ENCODE results near the gene ADD2. TPM values are rescaled to one million over a fixed set of nuclear protein-coding genes. Genes with fewer than 3 reads are reported as not detected.
"Not testable (repeated sequence)": the region's sequence is repeated elsewhere in the genome, so short reads cannot be mapped to it uniquely, and the experiment has no call there.

ADD2 gene, protein sequence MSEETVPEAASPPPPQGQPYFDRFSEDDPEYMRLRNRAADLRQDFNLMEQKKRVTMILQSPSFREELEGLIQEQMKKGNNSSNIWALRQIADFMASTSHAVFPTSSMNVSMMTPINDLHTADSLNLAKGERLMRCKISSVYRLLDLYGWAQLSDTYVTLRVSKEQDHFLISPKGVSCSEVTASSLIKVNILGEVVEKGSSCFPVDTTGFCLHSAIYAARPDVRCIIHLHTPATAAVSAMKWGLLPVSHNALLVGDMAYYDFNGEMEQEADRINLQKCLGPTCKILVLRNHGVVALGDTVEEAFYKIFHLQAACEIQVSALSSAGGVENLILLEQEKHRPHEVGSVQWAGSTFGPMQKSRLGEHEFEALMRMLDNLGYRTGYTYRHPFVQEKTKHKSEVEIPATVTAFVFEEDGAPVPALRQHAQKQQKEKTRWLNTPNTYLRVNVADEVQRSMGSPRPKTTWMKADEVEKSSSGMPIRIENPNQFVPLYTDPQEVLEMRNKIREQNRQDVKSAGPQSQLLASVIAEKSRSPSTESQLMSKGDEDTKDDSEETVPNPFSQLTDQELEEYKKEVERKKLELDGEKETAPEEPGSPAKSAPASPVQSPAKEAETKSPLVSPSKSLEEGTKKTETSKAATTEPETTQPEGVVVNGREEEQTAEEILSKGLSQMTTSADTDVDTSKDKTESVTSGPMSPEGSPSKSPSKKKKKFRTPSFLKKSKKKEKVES
- 2.8 TPM for total RNA-seq

DNA sequence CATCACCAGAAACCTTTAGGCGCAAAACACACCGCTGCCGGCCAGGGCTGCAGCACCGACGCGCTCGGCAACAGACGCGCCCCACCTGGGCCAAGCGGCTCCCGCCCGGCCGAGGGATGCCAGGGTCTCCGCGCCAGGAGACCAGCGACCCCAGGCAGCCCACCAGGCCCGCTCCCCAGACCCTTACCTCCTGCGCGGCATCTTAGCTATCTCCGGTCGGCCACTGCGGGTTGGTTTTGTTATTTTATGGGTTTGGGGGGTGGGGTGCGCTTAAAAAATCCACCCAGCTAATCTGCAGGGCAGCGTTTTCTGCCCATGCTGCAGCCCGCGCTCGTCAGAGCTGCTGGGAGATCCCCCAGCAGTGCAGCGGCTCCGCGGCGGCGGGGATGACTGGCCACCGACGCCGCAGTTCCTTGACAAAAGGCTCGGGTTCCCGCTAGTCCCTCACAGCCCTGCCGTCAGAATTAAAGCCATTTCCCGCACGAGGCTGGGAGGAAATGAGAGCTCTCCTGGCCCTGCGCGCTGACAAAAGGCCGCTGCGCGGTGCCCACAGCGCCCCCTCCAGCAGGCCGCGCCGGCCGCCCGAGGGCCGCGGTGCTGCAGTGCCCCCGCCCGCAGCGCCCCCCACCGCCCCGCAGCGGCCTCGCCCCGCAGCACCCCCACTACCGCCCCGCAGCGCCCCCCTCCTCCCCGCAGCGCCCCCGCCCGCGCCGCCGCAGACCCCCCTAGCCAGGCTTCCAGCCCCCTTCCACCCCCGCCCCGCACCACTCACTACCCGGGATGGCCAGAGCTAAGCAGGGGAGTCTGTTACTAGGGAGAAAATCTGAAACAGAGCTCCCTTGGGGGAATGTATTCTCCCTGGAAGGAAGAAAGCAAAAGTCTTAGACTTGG is at the start of gene ADD2:
Gene ADD2, minus strand, starts transcription at position 502 of the 891 bp plus-strand sequence. CDS start 61,792 bp downstream, outside the sequence.
- DNase-seq: peak; percentile 68

DNA sequence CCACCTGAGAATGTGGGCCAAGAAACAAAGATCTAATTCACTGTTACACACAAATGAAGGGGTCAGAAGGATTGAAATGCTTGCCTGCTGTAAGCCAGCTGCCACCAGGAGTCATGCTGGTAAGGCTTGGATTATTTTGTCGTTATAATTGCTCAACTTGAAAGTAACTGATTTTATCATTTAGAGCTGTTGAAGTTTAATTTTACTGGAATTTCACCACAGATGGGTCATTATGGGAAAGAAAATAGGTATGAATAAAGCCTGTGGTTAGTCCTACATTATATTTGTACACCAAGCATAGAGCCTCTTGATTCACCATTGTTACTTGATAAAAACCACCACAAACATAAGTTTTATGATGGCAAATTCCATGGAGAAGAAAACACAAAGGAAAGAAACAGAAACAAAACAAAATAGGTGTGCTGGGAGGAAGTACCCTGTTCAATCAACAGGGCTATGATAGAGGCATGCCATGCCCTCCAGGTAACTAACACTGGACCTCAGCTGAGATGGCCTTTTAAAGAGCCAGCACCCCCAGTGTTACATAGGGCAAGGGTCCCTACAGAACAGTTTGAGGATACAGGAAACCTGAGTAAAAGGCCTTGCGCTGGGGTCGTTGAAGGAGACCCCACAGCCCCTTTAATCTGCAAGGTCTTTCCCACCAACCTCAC is 49.4 kb upstream of the ADD2 start:
- no peak for DNase-seq

DNA sequence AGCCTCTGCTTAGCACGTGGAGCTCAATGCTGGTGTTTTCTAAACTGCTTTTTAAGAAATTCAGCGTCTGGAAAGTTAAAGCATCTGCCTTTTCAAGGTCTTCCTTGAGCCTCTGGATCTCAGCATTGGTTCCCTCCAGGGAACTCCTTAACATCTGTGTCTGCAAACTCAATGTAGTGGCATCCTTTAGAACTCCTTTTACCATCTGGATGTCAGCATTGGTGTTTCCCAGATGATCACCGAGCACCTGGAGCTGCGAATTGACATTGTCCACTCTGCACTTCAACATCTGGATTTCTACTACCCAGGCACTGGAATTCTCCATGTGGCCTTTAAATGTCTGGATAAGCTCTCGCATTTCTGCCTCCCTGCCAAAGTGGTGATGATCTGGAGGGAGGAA is 48.7 kb upstream of the ADD2 start:
- DNase-seq: peak; percentile 75

DNA sequence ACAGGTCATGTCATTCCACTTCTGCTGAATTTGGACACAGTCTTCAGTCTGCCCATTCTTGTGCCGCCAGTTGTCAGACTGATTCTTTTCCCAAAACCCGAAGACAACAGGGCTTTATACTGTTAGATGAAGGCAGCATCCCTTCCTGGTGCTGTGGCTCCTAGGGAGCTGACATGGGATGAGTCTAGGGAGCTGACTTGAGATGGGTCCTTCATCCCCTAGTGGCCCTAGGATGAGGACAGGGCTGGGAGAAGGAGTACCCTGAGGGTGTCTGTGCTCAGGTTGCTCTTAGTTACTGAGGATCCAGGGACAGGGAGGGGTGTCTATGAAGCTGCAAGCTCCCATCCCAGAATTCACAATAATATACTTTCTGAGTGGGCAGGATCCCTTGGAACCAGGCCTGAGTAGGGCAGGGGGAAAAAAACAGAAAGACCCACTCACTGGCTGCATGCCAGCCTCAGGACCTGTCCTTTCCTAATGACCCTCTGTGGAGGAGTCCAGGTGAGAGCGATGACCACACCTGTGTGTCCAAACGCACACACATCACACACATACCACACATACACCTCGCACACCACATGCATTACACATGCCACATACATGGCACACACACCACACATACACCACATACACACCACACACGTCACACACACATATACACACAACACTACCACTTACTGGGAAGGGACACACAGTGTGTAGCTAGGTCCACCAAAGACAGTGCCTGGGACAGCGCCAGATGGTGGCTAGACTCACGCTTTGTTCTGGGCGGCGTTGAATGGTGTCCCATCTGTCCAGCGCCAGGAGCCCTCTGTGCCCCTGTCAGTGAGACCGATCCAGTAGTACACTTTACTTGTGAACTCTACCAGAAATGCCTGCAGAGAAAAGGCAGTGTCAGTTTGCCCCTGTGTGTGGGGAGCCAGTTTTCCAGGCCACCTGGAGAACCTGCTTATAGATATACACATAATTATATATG is 41.3 kb upstream of the ADD2 start:
- DNase-seq: no peak

DNA sequence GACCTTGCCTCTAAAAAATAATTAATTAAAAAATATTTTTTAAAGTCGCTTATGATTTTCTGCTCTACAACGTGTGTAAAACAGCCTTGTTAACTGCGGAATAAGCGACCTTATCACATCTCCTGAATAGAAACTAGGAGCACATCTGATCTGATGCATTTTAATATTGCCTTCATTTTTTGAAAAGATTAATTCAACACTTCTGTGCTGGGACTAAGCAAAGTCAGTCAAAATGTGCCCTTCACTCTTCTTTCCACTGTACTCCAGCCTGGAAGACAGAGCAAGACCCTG is 39.8 kb upstream of the ADD2 start:
- no peak for DNase-seq

DNA sequence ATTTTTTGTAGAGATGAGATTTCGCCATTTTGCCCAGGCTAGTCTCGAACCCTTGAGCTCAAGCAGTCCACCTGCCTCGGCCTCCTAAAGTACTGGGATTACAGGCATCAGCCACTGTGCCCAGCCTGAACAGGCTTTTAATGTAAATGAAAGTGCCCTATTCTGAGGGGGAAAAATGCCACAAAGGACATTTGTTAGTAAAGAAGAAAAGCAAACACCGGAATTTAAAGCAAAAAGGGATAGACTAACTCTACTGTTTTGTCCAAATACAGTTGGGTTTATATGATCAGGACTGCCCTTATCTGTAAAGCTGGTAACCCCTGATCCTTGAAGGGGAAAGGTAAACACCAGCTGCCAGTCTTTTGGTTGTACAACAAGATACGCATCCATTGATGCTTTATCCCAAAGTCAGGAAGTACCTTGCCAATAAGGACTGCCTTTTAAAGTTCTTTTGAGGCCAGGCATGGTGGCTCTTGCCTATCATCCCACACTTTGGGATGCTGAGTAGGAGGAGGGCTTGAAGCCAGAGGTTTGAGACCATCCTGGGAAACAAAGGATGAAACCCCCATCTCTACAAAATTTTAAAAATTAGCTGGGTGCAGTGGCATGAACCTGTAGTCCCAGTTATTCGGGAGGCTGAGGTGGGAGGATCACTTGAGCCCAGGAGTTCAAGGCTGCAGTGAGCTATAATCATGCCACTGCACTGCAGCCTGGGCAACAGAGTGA is 39.3 kb upstream of the ADD2 start:
- DNase-seq: no peak

DNA sequence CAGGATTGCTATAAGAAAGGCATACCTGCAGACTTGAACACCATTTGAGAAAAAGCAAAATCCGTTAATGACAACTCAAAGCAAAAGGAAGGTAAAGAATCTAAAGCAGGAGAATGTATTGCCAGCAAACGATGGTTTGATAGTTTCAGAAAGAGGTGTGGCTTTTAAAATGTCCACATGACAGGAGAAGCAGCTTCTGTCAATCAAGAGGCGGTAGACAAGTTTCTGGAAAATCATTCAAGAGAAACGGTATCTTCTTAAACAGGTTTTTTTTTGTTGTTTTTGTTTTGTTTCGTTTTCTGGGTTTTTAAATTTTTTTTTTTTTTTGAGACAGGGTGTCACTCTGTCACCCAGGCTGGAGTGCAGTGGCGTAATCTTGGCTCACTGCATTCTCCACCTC is 38.6 kb upstream of the ADD2 start:
- DNase-seq: no peak

DNA sequence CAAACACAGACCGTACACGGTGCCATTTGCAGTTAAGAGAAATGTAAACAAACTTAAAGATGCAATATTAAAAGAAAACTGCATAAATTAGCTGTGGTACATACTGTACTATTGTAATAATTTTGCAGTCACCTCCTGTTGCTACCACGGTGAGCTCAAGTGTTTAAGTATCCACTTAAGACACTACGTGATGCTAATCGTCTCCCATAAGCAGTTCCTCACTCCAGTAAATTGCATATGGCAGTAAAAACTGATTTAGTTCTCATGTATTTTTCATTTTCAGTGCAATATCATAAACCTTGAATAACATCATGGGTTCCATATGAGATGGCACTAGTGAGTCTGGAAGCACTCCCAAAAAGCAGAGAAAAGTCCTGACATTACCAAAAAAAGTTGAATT is 38.0 kb upstream of the ADD2 start:
- no peak for DNase-seq

DNA sequence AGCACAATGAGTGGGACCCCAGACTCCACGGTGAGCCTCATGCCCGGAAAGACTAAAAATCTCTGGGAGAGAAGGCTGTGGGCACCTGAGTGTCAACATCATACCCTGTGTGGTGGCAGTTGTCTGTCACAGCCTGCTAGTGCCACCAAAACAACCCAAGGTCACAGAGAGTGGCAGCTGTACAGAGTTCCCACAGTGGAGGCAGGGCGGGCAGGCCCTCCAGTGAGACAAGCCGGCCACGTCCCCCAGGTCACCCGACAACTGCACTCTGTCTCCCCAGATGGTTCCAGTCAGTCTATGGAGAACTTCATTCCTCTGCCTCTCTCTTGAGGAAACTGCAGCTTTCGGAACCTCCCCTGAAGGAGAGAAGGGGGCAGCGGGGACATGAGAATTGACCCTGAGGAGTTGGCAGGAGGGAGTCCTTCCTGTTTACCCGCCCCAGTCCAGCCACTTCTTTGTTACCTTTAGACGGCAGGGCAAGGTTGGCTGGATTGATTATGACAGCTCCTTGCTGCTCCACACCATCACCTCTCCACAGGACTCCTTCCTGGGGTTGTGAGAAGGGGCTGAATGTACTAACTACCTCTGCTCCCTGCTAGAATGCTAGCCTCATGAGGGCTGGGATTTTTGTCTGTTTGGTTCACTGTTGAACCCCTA is 33.7 kb upstream of the ADD2 start:
- no peak for DNase-seq

DNA sequence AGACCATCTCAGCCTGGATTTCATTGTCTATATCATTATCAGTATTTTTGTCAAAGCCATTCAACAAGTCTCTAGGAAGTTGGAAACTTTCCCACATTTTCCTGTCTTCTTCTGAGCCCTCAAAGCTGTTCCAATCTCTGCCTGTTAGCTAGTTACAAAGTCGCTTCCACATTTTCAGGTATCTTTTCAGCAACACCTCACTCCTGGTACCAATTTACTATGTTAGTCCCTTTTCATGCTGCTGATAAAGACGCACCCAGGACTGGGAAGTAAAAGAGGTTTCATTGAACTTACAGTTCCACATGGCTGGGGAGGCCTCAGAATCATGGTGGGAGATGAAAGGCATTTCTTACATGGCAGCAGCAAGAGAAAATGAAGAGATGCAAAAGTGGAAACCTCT is 31.7 kb upstream of the ADD2 start:
- no peak for DNase-seq

DNA sequence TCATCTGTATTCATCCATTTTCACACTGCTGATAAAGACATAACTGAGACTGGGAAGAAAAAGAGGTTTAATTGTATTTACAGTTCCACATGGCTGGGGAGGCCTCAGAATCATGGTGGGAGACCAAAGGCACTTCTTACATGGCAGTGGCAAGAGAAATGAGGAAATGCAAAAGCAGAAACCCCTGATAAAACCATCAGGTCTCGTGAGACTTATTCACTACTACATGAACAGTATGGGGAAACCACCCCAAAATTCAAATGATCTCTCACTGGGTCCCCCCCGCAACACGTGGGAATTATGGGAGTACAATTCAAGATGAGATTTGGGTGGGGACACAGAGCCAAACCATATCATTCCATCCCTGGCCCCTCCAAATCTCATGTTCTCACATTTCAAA is 30.0 kb upstream of the ADD2 start:
- DNase-seq: not testable (repeated sequence)

DNA sequence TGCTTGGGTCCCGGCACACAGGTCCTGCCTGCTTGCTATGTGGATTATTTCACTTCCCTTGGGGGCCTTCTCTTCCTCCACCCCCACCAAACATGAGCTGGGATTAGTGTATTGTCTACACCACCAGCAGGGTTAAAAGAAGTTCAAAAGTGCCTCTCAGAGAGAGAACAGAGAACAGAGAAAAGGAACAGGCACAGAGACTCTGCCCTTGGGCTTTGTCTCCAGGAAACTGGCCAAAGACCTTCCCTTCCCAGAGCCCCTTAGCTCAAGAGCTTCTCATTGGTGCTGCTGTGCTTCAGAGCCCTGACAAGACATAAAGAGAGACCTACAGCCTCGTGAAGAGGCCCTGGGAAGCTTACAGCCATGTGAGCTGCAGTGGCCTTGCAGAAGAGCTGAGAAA is 29.5 kb upstream of the ADD2 start:
- DNase-seq: peak; percentile 24

DNA sequence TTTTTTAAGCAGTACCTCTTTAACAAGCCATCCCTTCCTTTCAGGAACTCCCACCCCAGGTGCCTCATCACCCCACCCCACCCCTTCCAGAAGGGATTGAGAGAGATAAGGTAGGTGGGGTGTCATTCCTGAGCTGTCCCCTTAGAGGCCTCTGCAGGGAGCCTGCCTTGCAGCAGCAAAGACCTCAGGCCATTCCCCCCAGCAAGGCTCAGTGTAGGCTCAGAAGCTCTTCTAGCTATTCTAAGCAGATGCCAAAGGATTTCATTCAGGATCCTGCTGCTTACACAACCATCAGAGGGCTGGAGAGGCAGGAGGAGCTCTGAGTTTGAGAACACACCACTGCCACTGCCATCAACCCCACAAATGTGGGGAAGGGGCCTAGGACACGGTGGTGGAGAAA is 28.3 kb upstream of the ADD2 start:
- no peak for DNase-seq

DNA sequence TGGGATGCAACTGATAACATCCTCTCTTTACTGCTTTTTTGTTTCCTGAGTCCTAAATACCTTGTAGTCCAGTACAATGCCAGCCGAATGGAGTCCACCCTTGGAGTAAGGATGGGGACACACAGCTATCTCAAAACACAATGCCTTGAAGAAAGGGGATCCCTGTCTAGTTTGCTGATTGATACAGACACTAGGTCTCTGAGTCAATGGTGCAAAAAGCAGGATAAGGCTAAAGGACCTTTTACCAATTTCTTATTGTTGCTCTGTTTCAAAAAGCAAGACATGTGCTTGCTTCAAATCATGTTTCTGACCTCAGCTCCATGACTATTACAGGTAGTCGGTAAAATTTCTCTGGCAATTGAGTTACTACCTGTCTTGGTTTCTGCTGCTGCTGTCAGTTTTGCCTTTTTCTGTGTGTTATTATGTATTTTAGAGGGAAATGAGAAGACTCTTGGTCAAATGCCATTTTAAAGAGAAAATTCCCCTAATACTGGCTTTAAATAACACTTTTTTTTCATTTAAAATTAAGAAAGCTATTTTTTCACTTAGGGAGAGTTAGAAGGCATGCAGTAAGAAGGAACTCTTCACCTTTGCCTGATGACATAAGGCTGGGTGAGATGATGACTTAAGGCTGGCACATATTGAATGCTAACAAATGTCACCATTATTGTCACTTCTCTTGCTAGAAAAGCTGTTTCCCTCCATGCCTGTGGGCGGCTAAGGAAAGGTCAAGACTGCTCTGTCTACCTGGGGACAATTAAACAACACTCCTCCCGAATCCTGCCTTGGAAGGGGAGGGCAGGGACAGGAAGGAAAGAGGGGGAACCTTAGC is 27.4 kb upstream of the ADD2 start:
- no peak for DNase-seq

DNA sequence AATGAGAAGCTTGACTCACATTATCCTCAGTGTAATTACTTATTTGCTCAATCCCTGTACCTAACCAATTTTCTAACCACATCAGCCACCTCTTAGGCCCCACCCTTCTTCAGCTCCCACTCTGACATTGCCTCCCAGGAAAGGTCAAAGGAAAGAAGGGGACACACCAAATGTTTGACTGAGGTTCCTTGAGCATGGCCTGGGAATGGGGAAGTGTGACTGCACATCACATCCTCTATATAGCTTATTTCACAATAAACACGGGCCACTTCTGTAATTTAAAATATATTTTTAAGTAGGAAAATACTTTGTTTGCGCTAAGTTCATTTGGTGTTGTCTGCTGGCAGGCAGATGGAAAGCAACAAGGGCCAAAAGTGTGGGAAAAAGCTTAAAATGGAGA is 25.4 kb upstream of the ADD2 start:
- DNase-seq: no peak

DNA sequence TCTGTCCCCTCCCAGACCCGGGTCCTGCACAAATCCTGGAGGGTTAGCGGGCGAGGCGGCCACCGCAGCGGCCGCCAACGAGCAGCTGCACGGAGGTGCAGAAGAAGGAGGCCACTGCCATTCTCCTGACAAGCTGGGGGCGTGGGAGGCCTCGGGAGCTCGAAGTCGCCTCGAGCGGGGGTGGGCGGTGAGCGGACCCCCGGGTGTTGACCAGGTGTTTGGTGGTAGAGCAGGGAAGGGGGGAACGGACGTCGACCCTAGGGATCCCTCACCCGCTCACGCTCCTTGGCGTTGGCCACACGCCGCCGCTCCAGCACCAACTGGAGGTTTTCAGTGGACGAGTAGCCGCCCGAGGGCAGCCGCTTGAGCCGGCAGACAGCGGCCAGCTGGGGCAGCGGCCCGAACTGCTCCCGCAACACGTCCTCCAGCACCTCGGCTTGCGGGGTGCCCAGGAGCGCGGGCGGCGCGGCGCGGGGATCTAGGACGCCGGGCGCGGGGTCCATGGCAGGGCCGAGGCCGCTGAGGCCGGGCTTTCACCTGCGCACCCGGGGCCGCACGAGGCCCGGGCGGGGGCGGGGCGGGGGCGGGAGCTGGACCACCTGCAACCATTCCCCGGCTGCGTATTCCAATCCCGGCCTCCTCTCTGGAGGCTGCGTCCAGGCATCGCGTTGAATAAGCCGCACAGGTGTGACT is 22.3 kb upstream of the ADD2 start, which contains the start of gene FIGLA:
Gene FIGLA, minus strand, starts transcription at position 508 of the 693 bp plus-strand sequence. Its CDS starts 5 bp downstream, at position 503.
- no peak for DNase-seq

DNA sequence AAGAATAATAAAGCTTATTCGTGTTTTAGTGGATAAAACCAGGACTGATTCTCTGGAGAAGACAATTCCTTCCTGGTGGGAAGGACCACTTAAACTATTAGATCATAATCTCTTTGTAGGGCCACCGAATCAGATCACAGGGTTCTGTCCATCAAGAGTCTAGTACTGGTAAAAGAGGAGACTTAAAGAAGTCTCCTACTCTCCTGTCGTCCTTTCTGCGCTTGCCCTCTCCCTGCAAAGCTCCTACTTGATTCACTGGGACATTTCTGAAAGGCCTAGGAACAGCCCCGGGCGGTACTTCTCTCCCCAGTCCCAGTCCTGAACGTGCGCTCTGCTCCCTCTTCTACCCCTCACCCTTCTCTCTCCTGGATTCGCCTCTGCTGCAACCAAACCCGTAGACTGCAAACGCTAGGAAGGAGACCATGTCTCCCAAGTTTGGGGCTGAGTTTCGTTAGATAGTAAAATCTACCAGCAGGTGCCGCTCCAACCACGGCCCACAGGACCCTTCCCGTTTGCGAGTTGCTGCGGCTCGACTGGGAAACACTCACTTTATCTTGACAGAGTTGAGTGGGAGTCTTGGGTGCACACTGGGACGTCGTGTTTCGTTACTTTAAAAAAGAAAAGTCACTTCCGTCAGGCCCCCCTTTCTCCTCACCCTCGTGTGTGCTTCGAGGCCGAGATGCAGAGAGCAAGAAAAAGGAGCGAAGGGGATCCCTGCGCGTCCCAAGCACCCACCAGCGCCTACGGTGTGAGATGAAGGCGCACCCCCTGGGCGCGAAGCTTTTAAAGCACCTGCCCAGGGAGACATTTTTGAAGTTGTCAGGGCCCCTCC is 21.5 kb upstream of the ADD2 start:
- DNase-seq: peak; percentile 84
